ENCODE results near the gene TLE2. TPM values are rescaled to one million over a fixed set of nuclear protein-coding genes. Genes with fewer than 3 reads are reported as not detected.

TLE2 gene
- total and polyA plus RNA-seq, 2 of the 4 experiments (the other 2 are of a cell fraction): under 0.01 to 0.41 TPM

GRCh38 chr19:3024870-3025548 is 4.1 kb downstream of the TLE2 start:
- TF ChIP-seq FOS (IDR thresholded peaks at IDR 0.05; ENCODE audit: low read depth, low read length): no peak
- TF ChIP-seq MAZ (IDR thresholded peaks at IDR 0.05; ENCODE audit: borderline replicate concordance, low read depth, low read length): no peak
- TF ChIP-seq RAD21 (IDR thresholded peaks at IDR 0.05; ENCODE audit: low read length): no peak
- TF ChIP-seq ELK1 (IDR thresholded peaks at IDR 0.05; ENCODE audit: borderline replicate concordance, low read depth, low read length): no peak
- TF ChIP-seq BHLHE40 (IDR thresholded peaks at IDR 0.05; ENCODE audit: low read depth, low read length): no peak
- TF ChIP-seq, protein P1, sequence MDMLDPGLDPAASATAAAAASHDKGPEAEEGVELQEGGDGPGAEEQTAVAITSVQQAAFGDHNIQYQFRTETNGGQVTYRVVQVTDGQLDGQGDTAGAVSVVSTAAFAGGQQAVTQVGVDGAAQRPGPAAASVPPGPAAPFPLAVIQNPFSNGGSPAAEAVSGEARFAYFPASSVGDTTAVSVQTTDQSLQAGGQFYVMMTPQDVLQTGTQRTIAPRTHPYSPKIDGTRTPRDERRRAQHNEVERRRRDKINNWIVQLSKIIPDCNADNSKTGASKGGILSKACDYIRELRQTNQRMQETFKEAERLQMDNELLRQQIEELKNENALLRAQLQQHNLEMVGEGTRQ (IDR thresholded peaks at IDR 0.05; ENCODE audit: low read depth, low read length): no peak
- no peak for TF ChIP-seq SMC3 (IDR thresholded peaks at IDR 0.05; ENCODE audit: low read depth, low read length)
- TF ChIP-seq NFE2L2 (IDR thresholded peaks at IDR 0.05; ENCODE audit: low read depth, low read length): no peak
- no peak for TF ChIP-seq MXI1 (IDR thresholded peaks at IDR 0.05; ENCODE audit: borderline replicate concordance, low read depth, low read length)
- TF ChIP-seq, protein P2, sequence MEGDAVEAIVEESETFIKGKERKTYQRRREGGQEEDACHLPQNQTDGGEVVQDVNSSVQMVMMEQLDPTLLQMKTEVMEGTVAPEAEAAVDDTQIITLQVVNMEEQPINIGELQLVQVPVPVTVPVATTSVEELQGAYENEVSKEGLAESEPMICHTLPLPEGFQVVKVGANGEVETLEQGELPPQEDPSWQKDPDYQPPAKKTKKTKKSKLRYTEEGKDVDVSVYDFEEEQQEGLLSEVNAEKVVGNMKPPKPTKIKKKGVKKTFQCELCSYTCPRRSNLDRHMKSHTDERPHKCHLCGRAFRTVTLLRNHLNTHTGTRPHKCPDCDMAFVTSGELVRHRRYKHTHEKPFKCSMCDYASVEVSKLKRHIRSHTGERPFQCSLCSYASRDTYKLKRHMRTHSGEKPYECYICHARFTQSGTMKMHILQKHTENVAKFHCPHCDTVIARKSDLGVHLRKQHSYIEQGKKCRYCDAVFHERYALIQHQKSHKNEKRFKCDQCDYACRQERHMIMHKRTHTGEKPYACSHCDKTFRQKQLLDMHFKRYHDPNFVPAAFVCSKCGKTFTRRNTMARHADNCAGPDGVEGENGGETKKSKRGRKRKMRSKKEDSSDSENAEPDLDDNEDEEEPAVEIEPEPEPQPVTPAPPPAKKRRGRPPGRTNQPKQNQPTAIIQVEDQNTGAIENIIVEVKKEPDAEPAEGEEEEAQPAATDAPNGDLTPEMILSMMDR (conservative IDR thresholded peaks at IDR 0.05; ENCODE audit: low read depth, low read length): no peak
- TF ChIP-seq MAFK (IDR thresholded peaks at IDR 0.05; ENCODE audit: low read depth, low read length): no peak
- no peak for TF ChIP-seq RFX5 (IDR thresholded peaks at IDR 0.05; ENCODE audit: low read depth, low read length)
- no peak for TF ChIP-seq POLR2A (IDR thresholded peaks at IDR 0.05; ENCODE audit: low read depth, low read length)
- TF ChIP-seq CHD1 (IDR thresholded peaks at IDR 0.05; ENCODE audit: low read depth, low read length): no peak
- TF ChIP-seq RCOR1 (IDR thresholded peaks at IDR 0.05; ENCODE audit: insufficient replicate concordance, low read length): no peak
- TF ChIP-seq CEBPB (IDR thresholded peaks at IDR 0.05; ENCODE audit: low read depth, low read length): no peak
- Histone ChIP-seq H3K14ac (replicated peaks; ENCODE audit: low read depth, low read length) (no peak overlapping the region), H3K18ac (ENCODE audit: low read depth, low read length) (no peak overlapping the region), H2BK20ac (ENCODE audit: low read depth, low read length) (no peak overlapping the region), H3K27me3 (ENCODE audit: control insufficient read depth, insufficient read depth, low read length) (peaks cover 50% of the 10 kb centered on the region), H3K4ac (ENCODE audit: low read depth, low read length) (no peak overlapping the region), H3K23ac (ENCODE audit: low read depth, low read length) (no peak overlapping the region; the same call in 1 of the 2 replicates), H3K9me3 (ENCODE audit: control insufficient read depth, insufficient read depth, low read length) (no peaks in the 10 kb centered on the region), H2AK5ac (ENCODE audit: low read depth, low read length) (no peak overlapping the region), H3K56ac (ENCODE audit: extremely low read depth, insufficient read depth, low read length) (no peak overlapping the region), H4K5ac (ENCODE audit: low read depth, low read length) (no peak overlapping the region), H3K4me2 (ENCODE audit: low read depth, low read length) (no peak overlapping the region), H3K4me3 (ENCODE audit: insufficient read depth, low read depth, low read length) (no peak overlapping the region), H3K9me1 (ENCODE audit: insufficient read depth, low read length) (no peaks in the 10 kb centered on the region), H2AFZ (replicated peaks; ENCODE audit: low read length, poor library complexity) (no peak overlapping the region), H2AK9ac (replicated peaks; ENCODE audit: low read depth, low read length, poor library complexity) (peak overlapping the region; percentile 45), H4K20me1 (ENCODE audit: insufficient read depth, low read length) (no peaks in the 10 kb centered on the region), H2BK5ac (ENCODE audit: low read depth, low read length, poor library complexity, severe bottlenecking) (no peak overlapping the region), H2BK120ac (ENCODE audit: low read depth, low read length) (no peak overlapping the region), H3K4me1 (ENCODE audit: control insufficient read depth, insufficient read depth, low read length) (no peaks in the 10 kb centered on the region), H3K36me3 (ENCODE audit: control insufficient read depth, insufficient read depth, low read length) (no peaks in the 10 kb centered on the region), H2BK15ac (ENCODE audit: low read depth, low read length) (no peak overlapping the region), H3K79me1 (ENCODE audit: low read depth in 1 of 2, low read length in 2 of 2) (no peaks in the 10 kb centered on the region), H3K27ac (ENCODE audit: insufficient read depth, low read length) (no peak overlapping the region), H4K91ac (ENCODE audit: insufficient read depth, low read depth, low read length) (no peak overlapping the region), H3K9ac (ENCODE audit: low read depth, low read length) (no peak overlapping the region), H4K8ac (ENCODE audit: low read depth in 2 of 2, low read length in 2 of 2) (no peak overlapping the region)
- intact Hi-C loops (cut with micrococcal nuclease) (no loop called here), in situ Hi-C loops (cut with MboI; ENCODE audit: low sequenced_read_pairs) (no loop called here), dilution Hi-C loops (cut with HindIII; ENCODE audit: low sequenced_read_pairs, unreplicated experiment) (no loop called here)
- no peak for DNase-seq
- ATAC-seq (ENCODE audit: low read depth): no peak
- POLR2A ChIA-PET (ENCODE audit: unreplicated experiment): interaction anchor here (0.6 kb wide), 1 partner anchor 865 kb away, joined by 19 read pairs; no protein-coding TSS in a partner anchor
- WGBS, 2 experiments (ENCODE audit: extremely low coverage in 2 of 2, insufficient read length in 1 of 2): 25% methylated on average over 9 of the region's 30 CpGs; no CpG with 5 or more reads in 1 of the 2 experiments
- BruUV-seq (replicated peaks): no TSS peak
- CTCF ChIA-PET: no interaction called here
